CD14-positive monocyte (primary cell): Measurements from ENCODE around the gene VPS35L. TPM values are rescaled to one million over a fixed set of nuclear protein-coding genes. Genes with fewer than 3 reads are reported as not detected.

Experiments
- DNase-seq, 3 donors: peaks; one replicate each; pipeline ENCODE4 v3.0.0-alpha.2; 2011 to 2022
- H2AFZ ChIP-seq: 2 replicates; pipeline ENCODE4 v1.6.0; 2012; ENCODE audit warnings: mild to moderate bottlenecking, low read depth, low read length, inconsistent platforms; ENCODE audit not compliant: insufficient read depth, poor library complexity, severe bottlenecking
- H3K27ac ChIP-seq, 2 donors: 1 replicate in 1 of 2; 2 replicates in 1 of 2; pipeline ENCODE4 v1.5.1; 2012 to 2013; ENCODE audit warnings: low read length in 2 of 2, control low read depth in 1 of 2, inconsistent platforms in 1 of 2, low read depth in 1 of 2, mild to moderate bottlenecking in 1 of 2
- H3K27me3 ChIP-seq, 2 donors: one replicate each; pipeline versions ENCODE4 v1.6.0 to v1.6.1; 2011 to 2013; ENCODE audit warnings: low read length in 2 of 2; ENCODE audit not compliant: control insufficient read depth in 2 of 2, insufficient read depth in 2 of 2
- H3K36me3 ChIP-seq, 2 donors: replicated peaks in 1 of 2; 1 replicate in 1 of 2; 2 replicates in 1 of 2; pipeline versions ENCODE4 v1.5.1 to v1.6.1; 2012 to 2013; ENCODE audit warnings: low read length in 2 of 2, control low read depth in 1 of 2, inconsistent platforms in 1 of 2, mild to moderate bottlenecking in 1 of 2; ENCODE audit not compliant: insufficient read depth in 2 of 2, control insufficient read depth in 1 of 2
- H3K4me1 ChIP-seq, 2 donors: 1 replicate in 1 of 2; 2 replicates in 1 of 2; pipeline versions ENCODE4 v1.5.1 to v1.6.1; 2012 to 2013; ENCODE audit warnings: low read length in 2 of 2, control low read depth in 1 of 2, inconsistent platforms in 1 of 2, mild to moderate bottlenecking in 1 of 2, moderate library complexity in 1 of 2; ENCODE audit not compliant: insufficient read depth in 2 of 2, control insufficient read depth in 1 of 2
- H3K4me2 ChIP-seq: replicated peaks from 2 replicates; pipeline ENCODE3; 2012; ENCODE audit warnings: low read length, moderate library complexity, mild to moderate bottlenecking; ENCODE audit not compliant: poor library complexity, severe bottlenecking; ENCODE audit errors: extremely low read depth
- H3K4me3 ChIP-seq, 3 experiments: fragments of 200-600 bp in 1 of 3; sonication (generic) in 1 of 3; replicated peaks in 1 of 3; 1 replicate in 2 of 3; 2 replicates in 1 of 3; pipeline ENCODE4 v1.5.1; 2011 to 2013; ENCODE audit warnings: low read length in 3 of 3, mild to moderate bottlenecking in 3 of 3, control low read depth in 2 of 3, low read depth in 2 of 3, inconsistent platforms in 1 of 3, moderate library complexity in 1 of 3
- H3K79me2 ChIP-seq: 2 replicates; pipeline ENCODE4 v1.6.0; 2012; ENCODE audit warnings: mild to moderate bottlenecking, control low read depth, inconsistent platforms, low read length, moderate library complexity; ENCODE audit not compliant: insufficient read depth
- H3K9ac ChIP-seq: 2 replicates; pipeline ENCODE4 v1.6.0; 2017; ENCODE audit warnings: low read length, mild to moderate bottlenecking; ENCODE audit not compliant: insufficient read depth, poor library complexity, severe bottlenecking
- H3K9me3 ChIP-seq, 2 donors: replicated peaks in 1 of 2; 1 replicate in 1 of 2; 2 replicates in 1 of 2; pipeline versions ENCODE4 v1.5.1 to v1.6.1; 2012 to 2013; ENCODE audit warnings: low read length in 2 of 2, control low read depth in 1 of 2; ENCODE audit not compliant: control insufficient read depth in 1 of 2, insufficient read depth in 1 of 2
- H4K20me1 ChIP-seq: 2 replicates; pipeline ENCODE4 v1.6.0; 2012; ENCODE audit warnings: mild to moderate bottlenecking, low read length, control low read depth, moderate library complexity; ENCODE audit not compliant: insufficient read depth
- H3K27ac Mint-ChIP-seq, 7 donors: one replicate each; pipeline ENCODE4 v1.8.0; 2020; ENCODE audit warnings: mild to moderate bottlenecking in 7 of 7, mixed read lengths in 7 of 7, moderate library complexity in 6 of 7, inconsistent platforms in 2 of 7
- H3K27me3 Mint-ChIP-seq, 3 donors: one replicate each; pipeline ENCODE4 v1.8.0; 2021 to 2022; ENCODE audit warnings: low read depth in 3 of 3, mild to moderate bottlenecking in 3 of 3, mixed read lengths in 3 of 3, moderate library complexity in 3 of 3, inconsistent platforms in 1 of 3
- H3K36me3 Mint-ChIP-seq, 2 donors: one replicate each; pipeline ENCODE4 v1.8.0; 2020; ENCODE audit warnings: mixed read lengths in 2 of 2, inconsistent platforms in 1 of 2, mild to moderate bottlenecking in 1 of 2
- H3K4me1 Mint-ChIP-seq: one replicate; pipeline ENCODE4 v1.8.0; 2020; ENCODE audit warnings: mild to moderate bottlenecking, mixed read lengths
- H3K4me3 Mint-ChIP-seq, 2 donors: one replicate each; pipeline ENCODE4 v1.8.0; 2020; ENCODE audit warnings: mild to moderate bottlenecking in 2 of 2, mixed read lengths in 2 of 2, moderate library complexity in 1 of 2
- H3K9me3 Mint-ChIP-seq, 7 donors: one replicate each; pipeline ENCODE4 v1.8.0; 2020 to 2022; ENCODE audit warnings: mixed read lengths in 7 of 7, mild to moderate bottlenecking in 6 of 7, moderate library complexity in 6 of 7, inconsistent platforms in 2 of 7
- WGBS: methylation state at CpG from one replicate; pipeline ENCODE4 v1.1.5; 2013; ENCODE audit warnings: missing lambda C conversion rate; ENCODE audit not compliant: insufficient coverage; 5-methylcytosine and 5-hydroxymethylcytosine counted together
- intact Hi-C, 2 donors: fragments of 100-400 bp; cut with micrococcal nuclease; formaldehyde crosslinking; loops; one replicate each; pipeline versions ENCODE4 v1.15.0 to v1.15.1; 2023
- polyA plus RNA-seq, 3 donors: library from polyadenylated mRNA; depleted of rRNA in 1 of 3; unstranded in 2 of 3; stranded (reverse) in 1 of 3; fragments of 300-500 nt in 2 of 3; fragments of >200 nt in 1 of 3; fragmentation: Illumina TruSeq in 2 of 3; gene quantifications; 1 replicate in 2 of 3; 2 replicates in 1 of 3; pipeline ENCODE4 v1.2.3, GENCODE V29; 2012 to 2021
- TF ChIP-seq, protein P1 (sequence below): fragments of 200-600 bp; IDR thresholded peaks from one replicate; pipeline ENCODE4 v1.8.0; 2022; ENCODE audit warnings: antibody characterized with exemption, mild to moderate bottlenecking

The VPS35L gene
- polyA plus RNA-seq, 3 donors = 29.7 to 51.4 (median 48.8) TPM

DNA sequence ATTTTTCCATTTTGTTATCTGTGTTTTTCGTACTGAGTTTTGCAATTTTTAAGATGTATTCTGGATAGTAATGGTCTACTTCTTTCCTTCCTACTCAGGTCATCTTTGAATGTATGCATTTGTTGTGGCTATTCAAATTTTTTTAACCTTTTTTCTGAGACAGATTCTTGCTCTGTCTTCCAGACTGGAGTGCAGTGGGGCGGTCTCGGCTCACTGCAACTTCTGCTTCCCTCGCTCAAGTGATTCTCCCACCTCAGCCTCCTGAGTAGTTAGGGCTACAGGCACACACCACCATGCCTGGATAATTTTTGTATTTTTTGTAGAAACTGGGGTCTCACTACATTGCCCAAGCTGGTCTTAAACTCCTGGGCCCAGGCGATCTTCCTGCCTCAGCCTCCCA is 33.6 kb downstream of the VPS35L start:
- Mint-ChIP-seq H3K4me1 (peaks cover 2% of the 10 kb centered on the region), H3K9me3 (peaks cover 0 to 1% (median 0%) of the 10 kb centered on the region in 7 donors), H3K4me3 (no peak overlapping the region), H3K36me3 (peaks cover 72 to 91% of the 10 kb centered on the region in 2 donors), H3K27me3 (peaks cover 0 to 4% (median 2%) of the 10 kb centered on the region in 3 donors), H3K27ac (peak overlapping the region in 1 of 7 donors; percentile 30)
- TF ChIP-seq, protein P1, sequence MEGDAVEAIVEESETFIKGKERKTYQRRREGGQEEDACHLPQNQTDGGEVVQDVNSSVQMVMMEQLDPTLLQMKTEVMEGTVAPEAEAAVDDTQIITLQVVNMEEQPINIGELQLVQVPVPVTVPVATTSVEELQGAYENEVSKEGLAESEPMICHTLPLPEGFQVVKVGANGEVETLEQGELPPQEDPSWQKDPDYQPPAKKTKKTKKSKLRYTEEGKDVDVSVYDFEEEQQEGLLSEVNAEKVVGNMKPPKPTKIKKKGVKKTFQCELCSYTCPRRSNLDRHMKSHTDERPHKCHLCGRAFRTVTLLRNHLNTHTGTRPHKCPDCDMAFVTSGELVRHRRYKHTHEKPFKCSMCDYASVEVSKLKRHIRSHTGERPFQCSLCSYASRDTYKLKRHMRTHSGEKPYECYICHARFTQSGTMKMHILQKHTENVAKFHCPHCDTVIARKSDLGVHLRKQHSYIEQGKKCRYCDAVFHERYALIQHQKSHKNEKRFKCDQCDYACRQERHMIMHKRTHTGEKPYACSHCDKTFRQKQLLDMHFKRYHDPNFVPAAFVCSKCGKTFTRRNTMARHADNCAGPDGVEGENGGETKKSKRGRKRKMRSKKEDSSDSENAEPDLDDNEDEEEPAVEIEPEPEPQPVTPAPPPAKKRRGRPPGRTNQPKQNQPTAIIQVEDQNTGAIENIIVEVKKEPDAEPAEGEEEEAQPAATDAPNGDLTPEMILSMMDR = no peak
- Histone ChIP-seq H4K20me1 (no peaks in the 10 kb centered on the region), H3K4me3 (no peak overlapping the region), H3K9me3 (no peaks in the 10 kb centered on the region), H2AFZ (no peak overlapping the region), H3K27ac (no peak overlapping the region), H3K4me1 (no peaks in the 10 kb centered on the region), H3K79me2 (no peaks in the 10 kb centered on the region), H3K36me3 (peaks cover 50 to 90% of the 10 kb centered on the region in 2 donors), H3K4me2 (no peak overlapping the region), H3K27me3 (no peaks in the 10 kb centered on the region), H3K9ac (no peak overlapping the region)
- DNase-seq = no peak
- intact Hi-C loops = no loop called here
- WGBS = 100% methylated on average over 1 of the region's 5 CpGs

DNA sequence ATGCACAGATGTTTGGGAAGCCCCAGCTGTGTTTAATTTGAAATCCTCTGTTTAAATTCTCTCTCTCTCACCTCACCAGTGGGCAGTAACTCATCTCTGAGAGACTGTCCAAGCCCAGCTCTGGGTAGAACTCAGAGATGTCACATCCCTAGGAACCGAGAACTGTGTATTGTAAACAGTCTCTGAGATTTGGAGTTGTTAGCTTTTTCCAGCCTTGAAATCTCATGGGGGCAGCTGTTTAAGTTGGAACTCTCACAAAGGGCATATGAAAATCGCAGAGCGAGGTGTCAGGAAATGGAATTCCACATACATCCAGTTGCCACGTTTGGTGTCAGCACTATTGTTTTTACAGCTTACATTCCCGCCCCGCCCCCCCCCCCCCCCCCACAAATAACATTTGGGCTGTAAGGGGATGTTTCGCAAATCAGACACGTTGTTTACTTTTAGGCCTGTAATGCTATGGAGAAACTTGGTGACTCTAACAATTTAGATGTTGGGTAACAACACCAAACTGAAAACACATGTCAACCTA is 34.3 kb downstream of the VPS35L start:
- peak overlapping the region in 3 of 7 donors; percentile 57 to 83 (median 60) for H3K27ac Mint-ChIP-seq
- no peaks in the 10 kb centered on the region for H3K9me3 ChIP-seq
- no peaks in the 10 kb centered on the region for H3K9me3 Mint-ChIP-seq
- no peak overlapping the region for H2AFZ ChIP-seq
- H3K79me2 ChIP-seq = no peaks in the 10 kb centered on the region
- no peaks in the 10 kb centered on the region for H3K4me1 ChIP-seq
- peaks cover 72 to 91% of the 10 kb centered on the region in 2 donors for H3K36me3 Mint-ChIP-seq
- peak overlapping the region in 1 of 2 donors; percentile 41 for H3K27ac ChIP-seq
- no peak overlapping the region for H3K4me2 ChIP-seq
- TF ChIP-seq, protein P1 = no peak
- 100% methylated on average over 1 of the region's 8 CpGs for WGBS
- no peaks in the 10 kb centered on the region for H4K20me1 ChIP-seq
- DNase-seq = no peak
- peaks cover 50 to 90% of the 10 kb centered on the region in 2 donors for H3K36me3 ChIP-seq
- peaks cover 2% of the 10 kb centered on the region for H3K4me1 Mint-ChIP-seq
- intact Hi-C loops = no loop called here
- no peak overlapping the region for H3K4me3 ChIP-seq
- no peak overlapping the region for H3K4me3 Mint-ChIP-seq
- peaks cover 0 to 4% (median 2%) of the 10 kb centered on the region in 3 donors for H3K27me3 Mint-ChIP-seq
- H3K27me3 ChIP-seq = no peaks in the 10 kb centered on the region
- no peak overlapping the region for H3K9ac ChIP-seq
